HCT116 (cell line): ENCODE measurements around the gene ACTN4. TPM values are rescaled to one million over a fixed set of nuclear protein-coding genes. Genes with fewer than 3 reads are reported as not detected.

ENCODE experiments used
- ATAC-seq: fragments of 200-7000 bp; cut with Tn5 transposase; 2 replicates; pipeline ENCODE4 v1.9.1; 2020; ENCODE audit warnings: mild to moderate bottlenecking, moderate library complexity
- BruUV-seq: library from RNA; stranded (reverse); fragments of 400-500 nt; replicated peaks from 2 replicates; lab custom pipeline; 2021; lab: Mats Ljungman, UMichigan
- CTCF ChIA-PET: fragments of 300-600 bp; sonication (Branson Sonifier 250); formaldehyde crosslinking; loops from one replicate; lab custom pipeline; 2021; ENCODE audit warnings: antibody characterized with exemption; lab: Charles Lee
- POLR2A ChIA-PET: fragments of 300-600, 350-600 bp; sonication (Branson Sonifier 250); formaldehyde crosslinking; loops from one replicate; lab custom pipeline; 2021; ENCODE audit warnings: antibody characterized with exemption; lab: Charles Lee
- RAD21 ChIA-PET, 2 experiments: fragments of 300-600 bp; sonication (Branson Sonifier 250); formaldehyde crosslinking; loops; one replicate each; lab custom pipeline; 2023; ENCODE audit warnings: low total read pairs in 2 of 2; ENCODE audit not compliant: uncharacterized antibody in 2 of 2, unreplicated experiment in 2 of 2, low non-redundant PET in 1 of 2; lab: Charles Lee
- DNase-seq: peaks from one replicate; pipeline ENCODE4 v3.0.0-alpha.2; 2010; ENCODE audit warnings: low read depth, low spot score
- H2AFZ ChIP-seq: fragments of 200-600 bp; shearing (Covaris generic), sonication (generic); 2 replicates; pipeline ENCODE4 v1.6.1; 2017; ENCODE audit warnings: low read depth, mixed run types, mixed read lengths, antibody characterized with exemption, low read length; ENCODE audit not compliant: poor library complexity, severe bottlenecking
- H3K27ac ChIP-seq: 2 replicates; pipeline ENCODE4 v1.5.1; 2012; ENCODE audit warnings: low read depth, low read length
- H3K27me3 ChIP-seq: fragments of 200-600 bp; sonication (generic); 2 replicates; pipeline ENCODE4 v1.6.1; 2016; ENCODE audit warnings: mixed run types, low read length, mixed read lengths; ENCODE audit not compliant: insufficient read depth
- H3K36me3 ChIP-seq, 2 experiments: fragments of 200-500 bp in 1 of 2; fragments of 200-600 bp in 1 of 2; sonication (Bioruptor generic) in 1 of 2; sonication (generic) in 1 of 2; 2 replicates each; pipeline versions ENCODE4 v1.5.1 to v1.6.1; 2014 to 2016; ENCODE audit warnings: low read length in 2 of 2, inconsistent platforms in 1 of 2, mixed read lengths in 1 of 2, mixed run types in 1 of 2; ENCODE audit not compliant: insufficient read depth in 2 of 2, control insufficient read depth in 1 of 2
- H3K4me1 ChIP-seq, 2 experiments: fragments of 200-600 bp in 1 of 2; sonication (generic) in 1 of 2; 2 replicates each; pipeline versions ENCODE4 v1.5.1 to v1.6.1; 2012 to 2017; ENCODE audit warnings: low read length in 2 of 2, inconsistent platforms in 1 of 2, mild to moderate bottlenecking in 1 of 2, mixed read lengths in 1 of 2, mixed run types in 1 of 2, moderate library complexity in 1 of 2; ENCODE audit not compliant: insufficient read depth in 2 of 2, control insufficient read depth in 1 of 2
- H3K4me2 ChIP-seq: fragments of 200-600 bp; sonication (generic); 2 replicates; pipeline ENCODE4 v1.6.1; 2017; ENCODE audit warnings: mixed run types, low read length, mixed read lengths
- H3K4me3 ChIP-seq, 2 experiments: fragments of 200-600 bp in 1 of 2; sonication (generic) in 1 of 2; replicated peaks in 1 of 2; 2 replicates each; pipeline ENCODE4 v1.5.1; 2011 to 2016; ENCODE audit warnings: low read length in 2 of 2, control low read depth in 1 of 2, low read depth in 1 of 2, mild to moderate bottlenecking in 1 of 2, mixed read lengths in 1 of 2, mixed run types in 1 of 2
- H3K79me2 ChIP-seq: fragments of 200-600 bp; sonication (generic); 2 replicates; pipeline ENCODE4 v1.6.1; 2017; ENCODE audit warnings: mild to moderate bottlenecking, mixed run types, low read length, moderate library complexity, mixed read lengths; ENCODE audit not compliant: insufficient read depth
- H3K9ac ChIP-seq: fragments of 200-600 bp; sonication (generic); 2 replicates; pipeline ENCODE4 v1.6.1; 2016; ENCODE audit warnings: low read length, mixed read lengths
- H3K9me2 ChIP-seq: fragments of 200-600 bp; sonication (generic), shearing (Covaris generic); 2 replicates; pipeline ENCODE4 v1.6.1; 2017; ENCODE audit warnings: mixed run types, mild to moderate bottlenecking, moderate library complexity; ENCODE audit not compliant: insufficient read depth
- H3K9me3 ChIP-seq, 2 experiments: fragments of 200-500 bp in 1 of 2; fragments of 200-600 bp in 1 of 2; sonication (Bioruptor generic) in 1 of 2; sonication (generic) in 1 of 2; 2 replicates each; pipeline ENCODE4 v1.6.1; 2014 to 2017; ENCODE audit warnings: low read length in 2 of 2, mixed read lengths in 2 of 2, inconsistent platforms in 1 of 2, low read depth in 1 of 2, mild to moderate bottlenecking in 1 of 2, mixed run types in 1 of 2, moderate library complexity in 1 of 2; ENCODE audit not compliant: control insufficient read depth in 1 of 2, insufficient read depth in 1 of 2
- H4K20me1 ChIP-seq: fragments of 200-600 bp; sonication (generic), shearing (Covaris generic); 2 replicates; pipeline ENCODE4 v1.6.1; 2017; ENCODE audit warnings: mixed run types, mild to moderate bottlenecking, moderate library complexity; ENCODE audit not compliant: insufficient read depth
- CBX3 ChIP-seq: IDR thresholded peaks from 2 replicates; pipeline ENCODE4 v1.6.1; 2012; ENCODE audit warnings: low read depth
- CTCF ChIP-seq, 3 experiments: fragments of 200-600 bp in 1 of 3; sonication (generic) in 1 of 3; IDR thresholded peaks in 2 of 3; conservative IDR thresholded peaks in 1 of 3; 2 replicates each; pipeline ENCODE4 v1.5.1; 2012 to 2017; ENCODE audit warnings: low read depth in 2 of 3, low read length in 2 of 3, antibody characterized with exemption in 1 of 3, borderline replicate concordance in 1 of 3, control low read depth in 1 of 3, mild to moderate bottlenecking in 1 of 3, mixed read lengths in 1 of 3, mixed run types in 1 of 3, moderate library complexity in 1 of 3; ENCODE audit not compliant: insufficient read depth in 1 of 3
- ELF1 ChIP-seq: IDR thresholded peaks from 2 replicates; pipeline ENCODE4 v1.6.1; 2012; ENCODE audit warnings: low read depth, borderline replicate concordance
- JUND ChIP-seq: IDR thresholded peaks from 2 replicates; pipeline ENCODE4 v1.6.1; 2012
- RAD21 ChIP-seq: IDR thresholded peaks from 2 replicates; pipeline ENCODE4 v1.6.1; 2012; ENCODE audit warnings: low read depth, mild to moderate bottlenecking
- REST ChIP-seq: IDR thresholded peaks from 2 replicates; pipeline ENCODE4 v1.6.1; 2012; ENCODE audit warnings: low read depth
- TCF7L2 ChIP-seq: IDR thresholded peaks from 2 replicates; pipeline ENCODE4 v1.7.0; 2011; ENCODE audit warnings: borderline replicate concordance, inconsistent platforms; ENCODE audit not compliant: insufficient read depth, insufficient read length; ENCODE audit errors: extremely low read depth
- ZNF274 ChIP-seq: fragments of 200-500 bp; sonication (Bioruptor generic); IDR thresholded peaks from 2 replicates; pipeline ENCODE4 v1.6.1; 2014; ENCODE audit warnings: mild to moderate bottlenecking, low read depth, low read length, inconsistent platforms
- intact Hi-C: fragments of 100-400 bp; cut with micrococcal nuclease; formaldehyde crosslinking; loops from 2 replicates; pipeline ENCODE4 v1.10.0; 2022
- total RNA-seq: library from RNA; stranded (reverse); gene quantifications from one replicate; pipeline ENCODE4 v1.2.1, GENCODE V29; 2021; ENCODE audit not compliant: unreplicated experiment

Gene ACTN4
- total RNA-seq, 1 experiment from 2014 or later: 651 TPM

GRCh38 chr19:38682195-38682867, 34.9 kb downstream of the ACTN4 start:
- Histone ChIP-seq H3K4me3 (peak overlapping the region in 1 of 2 experiments; percentile 43; a peak in 2 of 4 replicates), H3K4me1 (peaks cover 70 to 99% of the 10 kb centered on the region in 2 experiments)
- intact Hi-C loops: loop anchor here (2.0 to 5.0 kb wide), 2 partner anchors 26 to 170 kb away; no protein-coding TSS in a partner anchor

GRCh38 chr19:38682872-38683392, 35.5 kb downstream of the ACTN4 start:
- POLR2A ChIA-PET: interaction anchor here (0.6 to 2.5 kb wide), 7 partner anchors 10 to 166 kb away, joined by 3 to 25 read pairs (median 4); partner anchors contain the start of gene ACTN4
- Histone ChIP-seq H3K27ac (peak overlapping the region; percentile 98), H3K4me3 (peak overlapping the region; percentile 10 to 43), H3K36me3 (peaks cover 0 to 29% of the 10 kb centered on the region in 2 experiments; a peak in 2 of 4 replicates), H3K27me3 (no peaks in the 10 kb centered on the region), H3K4me1 (peaks cover 76 to 99% of the 10 kb centered on the region in 2 experiments), H4K20me1 (no peaks in the 10 kb centered on the region), H2AFZ (no peak overlapping the region), H3K9me3 (peaks cover 0 to 5% of the 10 kb centered on the region in 2 experiments; a peak in 1 of 4 replicates), H3K9me2 (no peaks in the 10 kb centered on the region), H3K4me2 (peak overlapping the region; percentile 86), H3K9ac (peak overlapping the region; percentile 83), H3K79me2 (peaks cover 89% of the 10 kb centered on the region)
- RAD21 ChIA-PET: no interaction called here
- TF ChIP-seq ELF1 (no peak), JUND (no peak), REST (no peak), RAD21 (no peak), CBX3 (peak; percentile 11; the same call in 1 of the 2 replicates), ZNF274 (no peak), CTCF (IDR thresholded peaks at IDR 0.05 in 2 of 3, conservative IDR thresholded peaks at IDR 0.05 in 1 of 3; ENCODE audit: borderline replicate concordance in 1 of 3, insufficient read depth in 1 of 3, low read depth in 2 of 3, low read length in 2 of 3) (no peak)
- intact Hi-C loops: loop anchor here (2.0 to 5.0 kb wide), 2 partner anchors 26 to 169 kb away; no protein-coding TSS in a partner anchor
- CTCF ChIA-PET: interaction anchor here (0.6 to 2.1 kb wide), 5 partner anchors 8 to 280 kb away, joined by 3 to 10 read pairs (median 4); partner anchors contain the start of gene FAM98C
- DNase-seq: no peak
- BruUV-seq: TSS peak; percentile 81
- ATAC-seq: peak; percentile 6; the same call in 1 of the 2 replicates

More at GRCh38 chr19:38682195-38682867, 34.9 kb downstream of the ACTN4 start:
- ChIA-PET POLR2A (interaction anchor here (1.9 to 2.5 kb wide), 2 partner anchors 11 to 20 kb away, joined by 9 to 25 read pairs; no protein-coding TSS in a partner anchor), RAD21 (no interaction called here), CTCF (interaction anchor here (2.1 kb wide), 1 partner anchor 48 kb away, joined by 10 read pairs; no protein-coding TSS in a partner anchor)
- Histone ChIP-seq H3K9ac (peak overlapping the region; percentile 83), H3K36me3 (peaks cover 0 to 26% of the 10 kb centered on the region in 2 experiments; a peak in 2 of 4 replicates), H3K9me2 (no peaks in the 10 kb centered on the region), H4K20me1 (no peaks in the 10 kb centered on the region), H3K27ac (peak overlapping the region; percentile 98), H3K79me2 (peaks cover 89% of the 10 kb centered on the region), H3K27me3 (no peaks in the 10 kb centered on the region), H3K9me3 (peaks cover 0 to 5% of the 10 kb centered on the region in 2 experiments; a peak in 1 of 4 replicates), H3K4me2 (peak overlapping the region; percentile 86), H2AFZ (no peak overlapping the region)
- BruUV-seq: no TSS peak
- TF ChIP-seq CBX3 (peak; percentile 69; the same call in 1 of the 2 replicates), TCF7L2 (no peak)
- no peak for DNase-seq
- no peak for ATAC-seq
